Measurements from ENCODE around the gene OPN4.
A peak's percentile ranks its signal among the peaks of the same experiment; 100 is the strongest.

Gene OPN4

GRCh38 chr10:86665218-86665607 is 10.9 kb downstream of the OPN4 start:
- no peak overlapping the region for H3K27ac ChIP-seq
- POLR2A ChIA-PET (ENCODE audit: low non-redundant PET), result no interaction called here
- no peak for DNase-seq (ENCODE audit: low spot score)
- CTCF ChIA-PET, result interaction anchor here (0.5 kb wide), 1 partner anchor 54 kb away, joined by 4 read pairs; no protein-coding TSS in a partner anchor
- TF ChIP-seq CTCF (conservative IDR thresholded peaks at IDR 0.05; ENCODE audit: low read depth), result no peak

GRCh38 chr10:86665868-86666267 is 11.5 kb downstream of the OPN4 start:
- CTCF ChIA-PET, result no interaction called here
- POLR2A ChIA-PET (ENCODE audit: low non-redundant PET), result no interaction called here
- no peak for DNase-seq (ENCODE audit: low spot score)
- TF ChIP-seq CTCF (conservative IDR thresholded peaks at IDR 0.05; ENCODE audit: low read depth), result no peak
- no peak overlapping the region for H3K27ac ChIP-seq

- no peak overlapping the region for H3K27ac ChIP-seq
- ChIA-PET POLR2A (ENCODE audit: low non-redundant PET) (interaction anchor here (0.6 kb wide), 1 partner anchor 177 kb away, joined by 3 read pairs; no protein-coding TSS in a partner anchor), CTCF (no interaction called here)
Measured at GRCh38 chr10:86666538-86666937, 12.2 kb downstream of the OPN4 start.

GRCh38 chr10:86667421-86668181 is 13.3 kb downstream of the OPN4 start:
- DNase-seq (ENCODE audit: low spot score), result no peak
- no peak for TF ChIP-seq CTCF (conservative IDR thresholded peaks at IDR 0.05; ENCODE audit: low read depth)

More at GRCh38 chr10:86666538-86666937, 12.2 kb downstream of the OPN4 start:
- TF ChIP-seq CTCF (conservative IDR thresholded peaks at IDR 0.05; ENCODE audit: low read depth), result no peak
- DNase-seq (ENCODE audit: low spot score), result no peak

GRCh38 chr10:86668297-86669165 is 14.2 kb downstream of the OPN4 start, which contains the start of gene LDB3:
Gene LDB3 (plus strand): TSS chr10:86668511. CDS start chr10:86668692, 181 bp downstream.
- no peak for TF ChIP-seq CTCF (conservative IDR thresholded peaks at IDR 0.05; ENCODE audit: low read depth)
- ChIA-PET CTCF (interaction anchor here (0.7 to 0.9 kb wide), 2 partner anchors 9 to 40 kb away, joined by 3 to 4 read pairs; no protein-coding TSS in a partner anchor), POLR2A (ENCODE audit: low non-redundant PET) (no interaction called here)
- no peak within 1 kb of the TSS for H3K27ac ChIP-seq
- peak; percentile 51 for DNase-seq (ENCODE audit: low spot score)

More at GRCh38 chr10:86667421-86668181, 13.3 kb downstream of the OPN4 start:
- CTCF ChIA-PET, result interaction anchor here (0.7 to 0.9 kb wide), 2 partner anchors 8 to 41 kb away, joined by 3 to 4 read pairs; no protein-coding TSS in a partner anchor
- no peak overlapping the region for H3K27ac ChIP-seq
- POLR2A ChIA-PET (ENCODE audit: low non-redundant PET), result no interaction called here

- CTCF ChIA-PET, result no interaction called here
- TF ChIP-seq CTCF (conservative IDR thresholded peaks at IDR 0.05; ENCODE audit: low read depth), result no peak
Measured at GRCh38 chr10:86670290-86670811, 16.0 kb downstream of the OPN4 start.

More at GRCh38 chr10:86670290-86670811, 16.0 kb downstream of the OPN4 start:
- POLR2A ChIA-PET (ENCODE audit: low non-redundant PET), result no interaction called here
- no peak for DNase-seq (ENCODE audit: low spot score)
- H3K27ac ChIP-seq, result no peak overlapping the region

Data from RWPE1 (cell line).